SK-N-SH (cell line): Measurements from ENCODE around the gene FAM120B. TPM values are rescaled to one million over a fixed set of nuclear protein-coding genes. Genes with fewer than 3 reads are reported as not detected.

Source experiments
- FOXJ3 ChIP-seq: sonication (generic); formaldehyde crosslinking; IDR thresholded peaks from 2 replicates; pipeline ENCODE4 v1.5.1; 2020; ENCODE audit warnings: mild to moderate bottlenecking, missing genetic modification reagents
- IRF3 ChIP-seq: fragments of 150-350 bp; IDR thresholded peaks from 2 replicates; pipeline ENCODE4 v1.6.1; 2016; ENCODE audit warnings: mild to moderate bottlenecking, low read depth, low read length
- MEF2A ChIP-seq: IDR thresholded peaks from 2 replicates; pipeline ENCODE4 v1.4.0; 2012; ENCODE audit warnings: low read depth, borderline replicate concordance
- RAD21 ChIP-seq: IDR thresholded peaks from 2 replicates; pipeline ENCODE4 v1.6.1; 2012; ENCODE audit warnings: mild to moderate bottlenecking, low read length
- RCOR1 ChIP-seq: fragments of 150-350 bp; IDR thresholded peaks from 2 replicates; pipeline ENCODE4 v1.6.1; 2017; ENCODE audit warnings: antibody characterized with exemption, low read length
- TCF12 ChIP-seq: IDR thresholded peaks from 2 replicates; pipeline ENCODE4 v1.4.0; 2012
- polyA plus RNA-seq, 3 experiments: library from polyadenylated mRNA; depleted of rRNA; stranded (reverse); fragments of >200 nt; gene quantifications; 2 replicates each; pipeline ENCODE4 v1.2.3, GENCODE V29; 2012
- small RNA-seq, 7 experiments: library from RNA; depleted of rRNA; stranded (forward); fragments of <200 nt; gene quantifications; one replicate each; pipeline ENCODE3, GENCODE V24; 2012
- TF ChIP-seq, protein P1 (sequence below): IDR thresholded peaks from 2 replicates; pipeline ENCODE4 v1.6.1; 2012; ENCODE audit warnings: mild to moderate bottlenecking, low read depth, low read length, moderate library complexity

FAM120B gene
- polyA plus RNA-seq, 1 of the 3 experiments (the other 2 are of a cell fraction) = 7.7 TPM

DNA sequence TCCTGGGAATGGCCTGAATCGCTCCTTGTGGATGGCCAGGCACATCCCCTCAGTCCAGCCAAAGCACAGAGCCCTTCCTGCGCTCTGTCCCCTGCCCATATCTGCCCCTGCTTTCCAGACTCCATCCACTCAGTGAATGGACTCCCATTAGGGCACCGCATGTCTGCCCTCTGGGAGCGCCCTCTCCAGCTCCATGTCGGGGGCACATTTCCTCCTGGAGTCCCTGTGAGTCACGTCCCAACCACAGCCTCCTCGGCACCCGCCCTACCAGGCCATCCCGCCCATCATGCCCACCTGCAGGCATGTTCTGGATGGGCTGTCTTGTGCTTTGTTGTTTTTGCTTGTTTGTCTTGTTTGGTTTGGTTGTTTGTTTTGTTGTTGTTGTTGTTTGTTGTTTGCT lies 149.8 kb downstream of the FAM120B start (continued):
- TF ChIP-seq IRF3 = no peak
- TF ChIP-seq RCOR1 = no peak
- TF ChIP-seq RAD21 = no peak
- no peak for TF ChIP-seq MEF2A
- no peak for TF ChIP-seq FOXJ3 (CRISPR knock-in tag)
- TF ChIP-seq, protein P1, sequence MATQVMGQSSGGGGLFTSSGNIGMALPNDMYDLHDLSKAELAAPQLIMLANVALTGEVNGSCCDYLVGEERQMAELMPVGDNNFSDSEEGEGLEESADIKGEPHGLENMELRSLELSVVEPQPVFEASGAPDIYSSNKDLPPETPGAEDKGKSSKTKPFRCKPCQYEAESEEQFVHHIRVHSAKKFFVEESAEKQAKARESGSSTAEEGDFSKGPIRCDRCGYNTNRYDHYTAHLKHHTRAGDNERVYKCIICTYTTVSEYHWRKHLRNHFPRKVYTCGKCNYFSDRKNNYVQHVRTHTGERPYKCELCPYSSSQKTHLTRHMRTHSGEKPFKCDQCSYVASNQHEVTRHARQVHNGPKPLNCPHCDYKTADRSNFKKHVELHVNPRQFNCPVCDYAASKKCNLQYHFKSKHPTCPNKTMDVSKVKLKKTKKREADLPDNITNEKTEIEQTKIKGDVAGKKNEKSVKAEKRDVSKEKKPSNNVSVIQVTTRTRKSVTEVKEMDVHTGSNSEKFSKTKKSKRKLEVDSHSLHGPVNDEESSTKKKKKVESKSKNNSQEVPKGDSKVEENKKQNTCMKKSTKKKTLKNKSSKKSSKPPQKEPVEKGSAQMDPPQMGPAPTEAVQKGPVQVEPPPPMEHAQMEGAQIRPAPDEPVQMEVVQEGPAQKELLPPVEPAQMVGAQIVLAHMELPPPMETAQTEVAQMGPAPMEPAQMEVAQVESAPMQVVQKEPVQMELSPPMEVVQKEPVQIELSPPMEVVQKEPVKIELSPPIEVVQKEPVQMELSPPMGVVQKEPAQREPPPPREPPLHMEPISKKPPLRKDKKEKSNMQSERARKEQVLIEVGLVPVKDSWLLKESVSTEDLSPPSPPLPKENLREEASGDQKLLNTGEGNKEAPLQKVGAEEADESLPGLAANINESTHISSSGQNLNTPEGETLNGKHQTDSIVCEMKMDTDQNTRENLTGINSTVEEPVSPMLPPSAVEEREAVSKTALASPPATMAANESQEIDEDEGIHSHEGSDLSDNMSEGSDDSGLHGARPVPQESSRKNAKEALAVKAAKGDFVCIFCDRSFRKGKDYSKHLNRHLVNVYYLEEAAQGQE = no peak
- no peak for TF ChIP-seq TCF12

Small RNA genes within 50 kb of the gene (small RNA-seq; reads per million reads assigned to genes)
- gene MIR4644 = 0 reads per million in 7 experiments

Other genes starting within 250 kb of the FAM120B start
- gene DLL1, start 15.7 kb upstream of the FAM120B start, polyA plus RNA-seq (2012; rRNA removed) = 0.08 and 0.25 TPM in 2 replicates
- gene PSMB1, start 246.5 kb downstream of the FAM120B start, polyA plus RNA-seq (2012; rRNA removed) = 546 and 588 TPM in 2 replicates
- 45.5 and 54.6 TPM in 2 replicates for gene TBP, start 247.6 kb downstream of the FAM120B start, polyA plus RNA-seq (2012; rRNA removed)